Measurements from ENCODE around the gene CXXC1.
"Not testable (repeated sequence)": the region's sequence is repeated elsewhere in the genome, so short reads cannot be mapped to it uniquely, and the experiment has no call there.

CXXC1 gene

DNA sequence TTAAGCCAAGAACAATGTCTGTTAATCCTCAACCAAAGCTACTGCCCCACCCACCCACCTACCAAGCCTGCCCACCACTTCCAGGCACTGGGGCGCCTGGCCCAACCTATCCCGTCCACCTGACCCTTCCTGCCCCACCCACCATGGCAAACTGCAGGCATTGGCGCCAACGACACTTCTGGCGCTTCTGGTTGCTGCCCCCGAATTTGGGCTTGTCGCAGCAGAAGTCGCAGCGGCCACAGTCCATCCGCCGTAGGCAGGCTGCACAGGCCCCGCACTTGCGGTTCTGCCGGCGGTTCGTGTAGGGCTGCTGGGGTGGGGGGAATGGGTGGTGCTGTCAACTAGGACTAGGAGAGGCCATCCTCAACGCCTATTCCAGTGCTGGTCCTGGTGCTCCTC lies 13.4 kb downstream of the CXXC1 start:
- DNase-seq, result no peak

DNA sequence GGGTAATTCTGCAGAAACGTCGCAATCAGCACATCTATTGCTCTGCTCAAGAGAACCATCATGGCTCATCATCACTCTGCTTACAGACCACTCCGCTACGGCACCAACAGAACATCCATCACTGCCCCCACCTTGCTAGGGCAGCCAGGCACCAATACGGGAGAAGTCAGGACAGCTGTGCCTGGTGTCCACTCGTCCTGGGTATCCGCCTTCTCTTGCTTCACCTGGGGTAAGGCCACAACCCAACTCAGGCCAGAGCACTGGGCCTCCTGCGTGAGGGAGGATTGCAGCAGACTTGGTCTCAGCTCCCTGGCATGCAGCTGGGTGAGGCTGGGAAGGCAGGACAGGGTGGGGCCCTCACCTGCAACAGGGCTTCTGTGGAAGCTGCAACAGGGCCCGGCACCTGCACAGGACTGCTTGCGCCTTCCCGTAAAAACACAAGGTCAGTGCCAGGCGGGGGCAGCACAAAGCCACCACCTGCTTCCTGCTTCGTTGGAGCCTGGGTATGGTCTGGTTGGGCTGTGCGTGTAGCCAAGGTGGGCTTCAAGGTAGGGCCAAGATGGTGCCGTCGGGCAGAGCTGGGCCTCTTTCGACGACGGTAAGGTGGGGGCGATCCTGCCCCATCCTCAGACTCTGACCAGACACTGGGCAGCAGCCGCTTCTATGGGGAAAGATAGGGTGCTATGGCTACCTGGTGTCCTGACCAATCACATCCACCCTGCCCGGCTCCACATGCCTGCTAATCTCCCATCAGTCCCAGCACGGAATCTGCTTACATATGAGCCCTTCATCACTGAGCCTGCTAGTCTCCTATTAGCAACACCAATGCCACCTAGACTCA lies 14.1 kb downstream of the CXXC1 start:
- DNase-seq, result no peak

DNA sequence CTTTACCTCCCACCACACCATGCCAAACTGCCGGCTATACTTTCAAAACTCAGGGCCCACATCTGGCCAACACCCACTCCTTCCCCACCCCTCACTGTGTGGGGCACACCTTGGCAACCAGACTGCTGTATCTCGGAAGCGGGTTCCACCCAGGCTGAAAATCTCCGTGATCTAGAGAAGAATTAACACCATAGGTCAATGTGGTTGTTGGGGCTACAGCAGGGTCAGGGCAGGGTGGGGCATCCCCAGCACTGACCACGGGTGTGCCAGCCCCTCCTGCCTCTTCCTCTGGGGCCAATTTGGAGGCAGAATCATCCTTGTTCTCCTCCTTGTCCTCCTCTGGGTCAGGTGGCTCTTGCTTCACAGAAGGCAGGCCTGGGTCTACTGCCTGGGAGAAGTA lies 14.9 kb downstream of the CXXC1 start:
- DNase-seq, result no peak

DNA sequence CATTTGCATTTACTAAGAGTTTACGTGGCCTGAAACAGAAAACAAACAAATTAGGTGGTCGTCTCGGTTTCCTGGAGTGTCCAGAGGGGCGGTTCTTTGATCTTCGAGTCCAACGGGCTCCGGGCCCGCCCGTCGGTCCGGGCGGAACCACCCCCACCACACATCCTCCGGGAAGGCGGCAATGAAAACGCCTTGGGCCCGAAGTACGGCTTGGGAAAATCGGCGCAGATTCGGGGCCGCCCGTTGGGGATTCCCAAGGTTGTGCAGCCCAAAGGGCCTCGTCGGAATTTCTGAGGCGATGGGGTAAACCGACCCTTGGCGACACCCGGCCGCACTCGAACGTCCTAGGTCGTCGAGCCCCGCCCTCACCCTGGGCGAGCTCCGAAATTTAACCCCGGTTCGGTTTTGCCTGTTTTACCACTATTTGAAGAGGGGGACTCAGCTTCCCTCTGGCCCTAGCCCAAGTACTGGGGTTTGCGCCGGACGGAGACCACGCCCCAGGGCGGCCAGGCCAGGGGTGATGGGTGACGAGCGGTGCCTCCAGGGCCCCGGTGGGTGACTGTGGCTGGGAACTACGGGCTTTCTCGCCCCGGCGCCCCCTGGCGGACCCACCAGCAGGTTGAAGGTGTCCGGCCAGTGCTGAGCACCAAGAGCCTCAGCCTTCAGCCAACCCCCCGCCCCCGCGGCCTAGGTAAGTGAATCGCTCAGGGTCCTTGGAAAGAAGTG lies 19.3 kb downstream of the CXXC1 start:
- DNase-seq, result peak; percentile 82

DNA sequence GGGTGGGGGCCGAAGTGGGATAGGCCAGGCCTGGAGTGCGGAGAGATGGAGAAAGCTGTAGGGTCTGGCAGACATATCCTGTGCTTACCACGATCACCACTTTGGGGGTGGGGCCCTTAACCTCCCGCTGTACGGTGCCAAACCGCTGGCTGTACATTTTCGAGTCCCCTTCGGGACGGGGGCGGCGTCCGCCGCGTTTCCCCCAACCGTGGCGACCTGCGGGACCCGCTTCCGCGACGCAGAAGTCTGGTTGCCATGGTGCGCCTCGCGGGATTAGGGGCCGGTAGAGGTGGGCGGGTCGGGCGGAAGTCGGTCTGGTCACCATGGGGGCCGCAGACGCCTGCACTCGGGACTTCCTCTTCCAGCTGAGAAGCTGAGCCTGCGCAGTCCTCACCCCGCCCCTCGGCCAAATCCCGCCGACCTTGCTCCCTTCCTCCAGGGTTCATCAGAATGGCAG lies 21.2 kb downstream of the CXXC1 start, which contains the start of gene CFAP53:
Gene CFAP53 (minus strand): TSS at position 248 of the 457 bp plus-strand sequence. CDS start 91 bp downstream, at position 157.
- peak; percentile 87 for DNase-seq

DNA sequence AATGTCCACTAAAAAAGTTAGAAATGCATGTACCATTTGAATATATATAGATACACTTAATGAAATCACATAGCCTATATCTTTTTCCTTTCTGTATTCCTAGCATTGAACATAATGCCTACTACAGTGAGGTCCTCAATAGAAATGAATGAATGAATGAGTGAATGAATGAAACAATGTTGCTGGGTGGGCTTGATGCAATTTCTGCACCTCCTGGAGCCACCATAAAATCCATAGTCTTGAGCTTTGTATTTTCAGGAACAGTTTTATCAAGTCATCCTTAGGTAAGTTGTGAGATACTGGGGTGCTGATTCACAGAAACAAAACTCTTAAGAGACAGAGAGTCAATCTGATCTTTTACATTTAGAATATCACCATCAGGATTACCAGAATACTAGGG lies 24.5 kb downstream of the CXXC1 start:
- no peak for DNase-seq

DNA sequence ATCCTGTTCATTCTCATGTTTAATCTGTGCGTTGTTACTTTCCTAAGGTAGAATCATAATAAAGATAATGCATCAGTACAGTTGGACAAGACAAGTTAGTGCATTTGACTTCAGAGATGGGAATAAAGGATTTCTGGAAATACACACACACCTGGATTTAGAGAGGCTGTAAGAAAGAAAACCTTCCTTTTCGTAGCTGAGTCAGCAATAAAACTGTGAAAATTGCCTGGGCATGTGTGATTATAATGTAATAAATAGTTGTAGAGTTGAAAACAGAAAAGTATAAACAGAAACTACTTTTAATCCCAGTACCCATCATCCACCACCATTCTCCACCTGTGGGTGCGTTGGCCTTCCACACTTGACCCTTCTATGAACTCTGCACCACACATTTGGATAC lies 36.6 kb downstream of the CXXC1 start:
- DNase-seq, result no peak

DNA sequence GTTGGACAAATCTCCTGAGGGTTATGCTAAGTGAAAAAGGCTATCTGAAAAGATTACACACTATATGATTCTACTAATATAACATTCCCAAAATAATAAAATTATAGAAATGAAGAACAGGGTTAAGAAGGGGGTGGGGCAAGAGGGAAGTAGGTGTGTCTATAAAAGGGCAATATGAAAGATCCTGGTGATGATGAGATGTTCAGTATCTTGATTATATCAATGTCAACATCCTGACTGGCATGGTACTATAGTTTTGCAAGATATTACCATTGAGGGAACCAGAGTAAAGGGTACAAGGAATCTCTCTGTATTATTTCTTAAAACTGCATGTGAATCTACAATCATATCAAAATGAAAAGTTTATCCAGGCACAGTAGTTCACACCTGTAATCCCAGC lies 37.9 kb downstream of the CXXC1 start:
- DNase-seq, result no peak

DNA sequence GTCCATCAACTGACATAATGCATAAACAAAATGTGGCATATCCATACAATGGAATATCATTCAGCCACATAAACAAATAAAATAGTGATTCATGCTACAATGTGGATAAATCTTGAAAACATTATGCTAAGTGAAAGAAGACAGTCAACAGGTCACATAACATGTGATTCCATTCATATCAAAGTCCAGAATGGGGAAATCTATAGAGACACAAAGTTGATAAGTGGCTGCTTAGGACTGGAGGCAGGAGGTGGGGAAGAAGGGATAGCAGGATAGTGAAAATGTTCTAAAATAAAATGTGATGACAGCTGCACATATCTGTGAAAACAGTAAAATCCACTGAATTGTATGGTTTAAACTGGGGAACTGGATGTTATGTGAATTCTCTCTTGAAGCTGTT lies 39.9 kb downstream of the CXXC1 start:
- DNase-seq, result no peak

DNA sequence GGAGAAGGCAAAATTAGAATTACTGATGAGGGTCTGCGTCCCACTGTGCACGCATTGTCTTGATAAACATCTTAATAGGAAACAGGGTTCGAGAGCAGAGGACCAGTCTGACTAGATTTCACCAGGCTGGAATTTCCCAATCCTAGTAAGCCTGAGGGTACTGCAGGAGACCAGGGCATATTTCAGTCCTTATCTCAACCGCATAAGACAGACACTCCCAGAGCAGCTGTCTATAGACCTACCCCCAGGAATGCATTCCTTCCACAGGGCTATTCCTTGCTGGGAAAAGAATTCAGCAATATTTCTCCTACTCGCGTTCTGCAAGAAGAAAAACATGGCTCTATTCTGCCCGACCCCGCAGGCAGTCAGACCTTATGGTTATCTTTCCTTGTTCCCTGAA lies 45.7 kb downstream of the CXXC1 start:
- DNase-seq, result not testable (repeated sequence)

DNA sequence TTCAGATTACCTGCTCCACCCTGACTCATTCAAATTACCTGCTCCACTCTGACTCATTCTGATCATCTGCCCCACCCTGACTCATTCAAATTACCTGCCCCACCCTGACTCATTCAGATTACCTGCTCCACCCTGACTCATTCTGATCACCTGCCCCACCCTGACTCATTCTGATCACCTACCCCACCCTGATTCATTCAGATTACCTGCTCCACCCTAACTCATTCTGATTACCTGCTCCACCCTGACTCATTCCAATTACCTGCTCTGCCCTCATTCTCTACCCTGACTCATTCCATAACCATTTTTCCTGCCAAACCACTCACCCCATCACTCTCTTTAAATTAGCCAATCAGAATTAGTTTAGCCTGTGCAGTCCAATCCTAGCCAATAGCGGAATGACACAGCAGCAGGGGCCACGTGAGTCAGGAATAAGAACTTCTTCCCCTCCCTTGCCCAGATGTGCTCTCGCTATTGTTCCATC lies 47.4 kb downstream of the CXXC1 start:
- DNase-seq, result no peak

DNA sequence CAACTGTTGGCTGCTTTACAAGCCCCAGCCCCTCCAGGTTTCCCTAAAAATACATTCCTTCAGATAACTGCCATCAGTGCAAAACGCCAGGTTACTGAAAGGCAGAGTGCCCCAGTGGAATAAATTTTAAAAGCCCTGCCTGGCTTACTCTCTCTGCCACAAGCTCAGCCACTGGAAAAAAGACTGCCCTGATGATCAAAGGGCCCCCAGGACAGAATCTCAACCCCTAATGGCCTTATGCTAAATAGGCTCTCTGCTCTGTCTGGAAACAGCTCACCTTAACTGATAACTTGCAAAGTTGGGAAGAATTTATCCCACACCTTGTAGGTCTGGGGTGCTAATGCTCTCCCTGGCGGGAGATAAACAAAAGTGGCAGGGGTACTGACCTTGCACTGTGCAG lies 55.1 kb downstream of the CXXC1 start:
- DNase-seq, result no peak

All from CD4-positive, alpha-beta T cell treated with Interleukin-10 for 1 hour (primary cell).